GM18951 (cell line): Measurements from ENCODE around the gene SPIRE1.
"Not testable (repeated sequence)": the region's sequence is repeated elsewhere in the genome, so short reads cannot be mapped to it uniquely, and the experiment has no call there.

ENCODE experiments used
- POLR2A ChIP-seq: IDR thresholded peaks from 4 replicates; pipeline ENCODE4 v1.6.1; 2011; ENCODE audit warnings: mild to moderate bottlenecking; ENCODE audit not compliant: insufficient read length, insufficient read depth; ENCODE audit errors: extremely low read depth
- in situ Hi-C: fragments of 300-500 bp; cut with MboI; formaldehyde crosslinking; loops from one replicate; pipeline ENCODE4 v1.12.0; 2022; ENCODE audit warnings: low sequenced_read_pairs, mixed read lengths, inconsistent platforms; ENCODE audit not compliant: unreplicated experiment

Gene SPIRE1

GRCh38 chr18:12659904-12660605 is 2.1 kb upstream of the SPIRE1 start:
- in situ Hi-C loops = loop anchor here (10.0 kb wide), 1 partner anchor 275 kb away; no protein-coding TSS in a partner anchor
- no peak for TF ChIP-seq POLR2A

GRCh38 chr18:12658426-12659138 is 675 bp upstream of the SPIRE1 start:
- in situ Hi-C loops = no loop called here
- TF ChIP-seq POLR2A = no peak

- no peak for TF ChIP-seq POLR2A
- in situ Hi-C loops = no loop called here
Observed at GRCh38 chr18:12656938-12657683, 796 bp downstream of the SPIRE1 start.

- TF ChIP-seq POLR2A = no peak
- in situ Hi-C loops = no loop called here
Observed at GRCh38 chr18:12656605-12656937, 1.3 kb downstream of the SPIRE1 start.

- no peak for TF ChIP-seq POLR2A
- in situ Hi-C loops = no loop called here
Observed at GRCh38 chr18:12654971-12655370, 2.9 kb downstream of the SPIRE1 start.

GRCh38 chr18:12652861-12653401 is 5.0 kb downstream of the SPIRE1 start:
- in situ Hi-C loops = no loop called here
- TF ChIP-seq POLR2A = no peak

- in situ Hi-C loops = no loop called here
- no peak for TF ChIP-seq POLR2A
Observed at GRCh38 chr18:12651651-12652050, 6.3 kb downstream of the SPIRE1 start.

GRCh38 chr18:12647773-12648172 is 10.1 kb downstream of the SPIRE1 start:
- in situ Hi-C loops = no loop called here
- TF ChIP-seq POLR2A = no peak

- no peak for TF ChIP-seq POLR2A
- in situ Hi-C loops = no loop called here
Observed at GRCh38 chr18:12645751-12646203, 12.1 kb downstream of the SPIRE1 start.

GRCh38 chr18:12645254-12645653 is 12.7 kb downstream of the SPIRE1 start:
- in situ Hi-C loops = no loop called here
- no peak for TF ChIP-seq POLR2A

- in situ Hi-C loops = not testable (repeated sequence)
Observed at GRCh38 chr18:12643756-12644155, 14.2 kb downstream of the SPIRE1 start.

GRCh38 chr18:12640881-12641200 is 17.1 kb downstream of the SPIRE1 start:
- TF ChIP-seq POLR2A = no peak
- in situ Hi-C loops = no loop called here

- in situ Hi-C loops = no loop called here
- no peak for TF ChIP-seq POLR2A
Observed at GRCh38 chr18:12639990-12640880, 17.7 kb downstream of the SPIRE1 start.

- in situ Hi-C loops = no loop called here
- no peak for TF ChIP-seq POLR2A
Observed at GRCh38 chr18:12638644-12639124, 19.2 kb downstream of the SPIRE1 start.
